CD4-positive, alpha-beta T cell (primary cell): ENCODE results near the gene ANKRD17. TPM values are rescaled to one million over a fixed set of nuclear protein-coding genes. Genes with fewer than 3 reads are reported as not detected.

ENCODE experiments used
- ATAC-seq: fragments of 200-7000 bp; cut with Tn5 transposase; one replicate; pipeline ENCODE4 v1.10.0; 2022; ENCODE audit warnings: mild to moderate bottlenecking; ENCODE audit not compliant: poor library complexity
- CTCF ChIA-PET: fragments of 350-600 bp; sonication (Branson Sonifier 250); formaldehyde crosslinking; loops from one replicate; lab custom pipeline; 2021; ENCODE audit warnings: antibody characterized with exemption, inconsistent platforms; lab: Charles Lee
- POLR2A ChIA-PET: fragments of 350-600 bp; sonication (Branson Sonifier 250); formaldehyde crosslinking; loops from one replicate; lab custom pipeline; 2021; ENCODE audit warnings: antibody characterized with exemption, inconsistent platforms; lab: Charles Lee
- DNase-seq, 14 experiments: peaks; one replicate each; pipeline ENCODE4 v3.0.0-alpha.2; 2013 to 2020; ENCODE audit warnings: mixed read lengths in 2 of 14
- H3K27ac ChIP-seq, 2 donors: one replicate each; pipeline versions ENCODE4 v1.5.1 to v1.7.0; 2013; ENCODE audit warnings: low read length in 2 of 2, low read depth in 1 of 2, mild to moderate bottlenecking in 1 of 2
- H3K27me3 ChIP-seq, 2 experiments: 1 replicate in 1 of 2; 2 replicates in 1 of 2; pipeline versions ENCODE4 v1.6.1 to v1.7.0; 2013; ENCODE audit warnings: low read length in 2 of 2, control low read depth in 1 of 2, mild to moderate bottlenecking in 1 of 2, moderate library complexity in 1 of 2; ENCODE audit not compliant: insufficient read depth in 2 of 2, control insufficient read depth in 1 of 2
- H3K36me3 ChIP-seq: one replicate; pipeline ENCODE4 v1.6.1; 2013; ENCODE audit warnings: low read length, control low read depth; ENCODE audit not compliant: insufficient read depth
- H3K4me1 ChIP-seq: one replicate; pipeline ENCODE4 v1.6.1; 2013; ENCODE audit warnings: low read length, control low read depth; ENCODE audit not compliant: insufficient read depth
- H3K4me3 ChIP-seq: one replicate; pipeline ENCODE4 v1.5.1; 2013; ENCODE audit warnings: mild to moderate bottlenecking, low read length, moderate library complexity
- H3K9me3 ChIP-seq, 2 experiments: 1 replicate in 1 of 2; 2 replicates in 1 of 2; pipeline versions ENCODE4 v1.6.1 to v1.7.0; 2013; ENCODE audit warnings: low read length in 2 of 2, mild to moderate bottlenecking in 2 of 2, control low read depth in 1 of 2, moderate library complexity in 1 of 2; ENCODE audit not compliant: control insufficient read depth in 1 of 2, insufficient read depth in 1 of 2
- H3K27ac Mint-ChIP-seq: one replicate; pipeline ENCODE4 v1.8.0; 2020; ENCODE audit warnings: mixed read lengths
- H3K27me3 Mint-ChIP-seq: one replicate; pipeline ENCODE4 v1.8.0; 2021; ENCODE audit warnings: mixed read lengths
- H3K36me3 Mint-ChIP-seq: one replicate; pipeline ENCODE4 v1.8.0; 2021; ENCODE audit warnings: low read depth, mixed read lengths
- H3K4me1 Mint-ChIP-seq: one replicate; pipeline ENCODE4 v1.8.0; 2021; ENCODE audit warnings: low read depth, mixed read lengths
- H3K4me3 Mint-ChIP-seq: one replicate; pipeline ENCODE4 v1.8.0; 2020; ENCODE audit warnings: mild to moderate bottlenecking, mixed read lengths
- H3K9me3 Mint-ChIP-seq: one replicate; pipeline ENCODE4 v1.8.0; 2020; ENCODE audit warnings: mixed read lengths
- CTCF ChIP-seq: fragments of 200-600 bp; IDR thresholded peaks from one replicate; pipeline ENCODE4 v1.8.0; 2022; ENCODE audit warnings: antibody characterized with exemption, mild to moderate bottlenecking
- intact Hi-C, 2 experiments: fragments of 100-400 bp; cut with DNase I in 1 of 2; cut with micrococcal nuclease in 1 of 2; formaldehyde crosslinking; loops; one replicate each; pipeline versions ENCODE4 v1.15.1 to v1.9.0; 2023 to 2025; cut with DNase I, micrococcal nuclease
- total RNA-seq, 174 experiments: library from RNA in 2 of 174; stranded (reverse) in 2 of 174; gene quantifications; one replicate each; pipeline ENCODE4 v1.2.3 and lab custom pipeline; 2021 to 2026

The ANKRD17 gene
- total RNA-seq, 2 experiments from 2014 or later = 31.9 to 34.1 TPM

GRCh38 chr4:73099143-73099542 is 159.5 kb downstream of the ANKRD17 start:
- Mint-ChIP-seq H3K36me3 (peaks cover 80% of the 10 kb centered on the region), H3K27me3 (no peaks in the 10 kb centered on the region), H3K9me3 (no peaks in the 10 kb centered on the region), H3K4me1 (no peaks in the 10 kb centered on the region), H3K27ac (peak overlapping the region; percentile 33), H3K4me3 (no peak overlapping the region)
- H3K27me3 ChIP-seq = no peaks in the 10 kb centered on the region
- H3K4me3 ChIP-seq = no peak overlapping the region
- no peaks in the 10 kb centered on the region for H3K9me3 ChIP-seq
- H3K4me1 ChIP-seq = no peaks in the 10 kb centered on the region
- no peak for ATAC-seq
- H3K36me3 ChIP-seq = peaks cover 66% of the 10 kb centered on the region
- intact Hi-C loops = no loop called here
- no peak for TF ChIP-seq CTCF
- peak overlapping the region in 1 of 2 donors; percentile 13 for H3K27ac ChIP-seq
- no peak for DNase-seq
- POLR2A ChIA-PET = no interaction called here
- CTCF ChIA-PET = no interaction called here

- no peak overlapping the region for H3K4me3 ChIP-seq
- intact Hi-C loops = no loop called here
- no peaks in the 10 kb centered on the region for H3K9me3 ChIP-seq
- ChIA-PET POLR2A (no interaction called here), CTCF (no interaction called here)
- Mint-ChIP-seq H3K4me3 (no peak overlapping the region), H3K9me3 (no peaks in the 10 kb centered on the region), H3K4me1 (no peaks in the 10 kb centered on the region), H3K27me3 (no peaks in the 10 kb centered on the region), H3K36me3 (peaks cover 83% of the 10 kb centered on the region), H3K27ac (peak overlapping the region; percentile 33)
- H3K36me3 ChIP-seq = peaks cover 62% of the 10 kb centered on the region
- DNase-seq (no peak), ATAC-seq (no peak)
- H3K4me1 ChIP-seq = no peaks in the 10 kb centered on the region
- no peak for TF ChIP-seq CTCF
- no peak overlapping the region for H3K27ac ChIP-seq
- H3K27me3 ChIP-seq = no peaks in the 10 kb centered on the region
Measured at GRCh38 chr4:73098713-73099112, 159.9 kb downstream of the ANKRD17 start.

- H3K27ac Mint-ChIP-seq = peak overlapping the region; percentile 33
- no peak for TF ChIP-seq CTCF
- H3K9me3 Mint-ChIP-seq = no peaks in the 10 kb centered on the region
- peaks cover 84% of the 10 kb centered on the region for H3K36me3 Mint-ChIP-seq
- Histone ChIP-seq H3K9me3 (no peaks in the 10 kb centered on the region), H3K36me3 (peaks cover 61% of the 10 kb centered on the region), H3K4me3 (no peak overlapping the region), H3K27ac (no peak overlapping the region), H3K27me3 (no peaks in the 10 kb centered on the region), H3K4me1 (no peaks in the 10 kb centered on the region)
- no peak overlapping the region for H3K4me3 Mint-ChIP-seq
- intact Hi-C loops = no loop called here
- no peaks in the 10 kb centered on the region for H3K4me1 Mint-ChIP-seq
- H3K27me3 Mint-ChIP-seq = no peaks in the 10 kb centered on the region
- ChIA-PET POLR2A (no interaction called here), CTCF (no interaction called here)
- ATAC-seq = no peak
- DNase-seq = no peak
Measured at GRCh38 chr4:73098016-73098415, 160.6 kb downstream of the ANKRD17 start.
